ENCODE data around the gene STX11.
A peak's percentile ranks its signal among the peaks of the same experiment; 100 is the strongest.
"Not testable (repeated sequence)": the region's sequence is repeated elsewhere in the genome, so short reads cannot be mapped to it uniquely, and the experiment has no call there.

The STX11 gene

GRCh38 chr6:144149894-144150709 lies at the start of gene STX11:
TSS of gene STX11 (plus strand) at chr6:144150517. CDS start at chr6:144186628, 36,111 bp downstream.
- no peak for DNase-seq (ENCODE audit: low read depth)

- no peak for DNase-seq (ENCODE audit: low read depth)
Measured at GRCh38 chr6:144103026-144103563, 47.2 kb upstream of the STX11 start.

- no peak for DNase-seq (ENCODE audit: low read depth)
Measured at GRCh38 chr6:144104488-144104887, 45.8 kb upstream of the STX11 start.

GRCh38 chr6:144104898-144105487 lies 45.3 kb upstream of the STX11 start:
- DNase-seq (ENCODE audit: low read depth) = peak; percentile 49

GRCh38 chr6:144106206-144106605 lies 44.1 kb upstream of the STX11 start:
- DNase-seq (ENCODE audit: low read depth) = no peak

GRCh38 chr6:144110210-144110609 lies 40.1 kb upstream of the STX11 start:
- no peak for DNase-seq (ENCODE audit: low read depth)

- DNase-seq (ENCODE audit: low read depth) = no peak
Measured at GRCh38 chr6:144113366-144113765, 37.0 kb upstream of the STX11 start.

- no peak for DNase-seq (ENCODE audit: low read depth)
Measured at GRCh38 chr6:144115219-144115618, 35.1 kb upstream of the STX11 start.

GRCh38 chr6:144119376-144119775 lies 30.9 kb upstream of the STX11 start:
- DNase-seq (ENCODE audit: low read depth) = no peak

GRCh38 chr6:144122861-144123260 lies 27.5 kb upstream of the STX11 start:
- DNase-seq (ENCODE audit: low read depth) = no peak

GRCh38 chr6:144123421-144123820 lies 26.9 kb upstream of the STX11 start:
- DNase-seq (ENCODE audit: low read depth) = no peak

GRCh38 chr6:144123836-144124235 lies 26.5 kb upstream of the STX11 start:
- DNase-seq (ENCODE audit: low read depth) = no peak

GRCh38 chr6:144127097-144127496 lies 23.2 kb upstream of the STX11 start:
- DNase-seq (ENCODE audit: low read depth) = no peak

GRCh38 chr6:144129469-144129868 lies 20.8 kb upstream of the STX11 start:
- no peak for DNase-seq (ENCODE audit: low read depth)

- peak; percentile 34 for DNase-seq (ENCODE audit: low read depth)
Measured at GRCh38 chr6:144131248-144131709, 19.0 kb upstream of the STX11 start.

- not testable (repeated sequence) for DNase-seq (ENCODE audit: low read depth)
Measured at GRCh38 chr6:144132167-144132690, 18.1 kb upstream of the STX11 start.

- no peak for DNase-seq (ENCODE audit: low read depth)
Measured at GRCh38 chr6:144133225-144133821, 17.0 kb upstream of the STX11 start.

GRCh38 chr6:144134176-144134575 lies 16.1 kb upstream of the STX11 start:
- no peak for DNase-seq (ENCODE audit: low read depth)

GRCh38 chr6:144134737-144135136 lies 15.6 kb upstream of the STX11 start:
- no peak for DNase-seq (ENCODE audit: low read depth)

- DNase-seq (ENCODE audit: low read depth) = no peak
Measured at GRCh38 chr6:144138542-144138941, 11.8 kb upstream of the STX11 start.

GRCh38 chr6:144139817-144140216 lies 10.5 kb upstream of the STX11 start:
- DNase-seq (ENCODE audit: low read depth) = no peak

- no peak for DNase-seq (ENCODE audit: low read depth)
Measured at GRCh38 chr6:144140867-144141266, 9.4 kb upstream of the STX11 start.

GRCh38 chr6:144141470-144141869 lies 8.8 kb upstream of the STX11 start:
- DNase-seq (ENCODE audit: low read depth) = no peak
